DMS79 treated with DMSO at 0.1 percent for 48 hours (cell line): ENCODE results near the gene OBSCN.

Source experiments
- DNase-seq: peaks from one replicate; lab custom pipeline; 2025; lab: John Stamatoyannopoulos, UW

The OBSCN gene

DNA sequence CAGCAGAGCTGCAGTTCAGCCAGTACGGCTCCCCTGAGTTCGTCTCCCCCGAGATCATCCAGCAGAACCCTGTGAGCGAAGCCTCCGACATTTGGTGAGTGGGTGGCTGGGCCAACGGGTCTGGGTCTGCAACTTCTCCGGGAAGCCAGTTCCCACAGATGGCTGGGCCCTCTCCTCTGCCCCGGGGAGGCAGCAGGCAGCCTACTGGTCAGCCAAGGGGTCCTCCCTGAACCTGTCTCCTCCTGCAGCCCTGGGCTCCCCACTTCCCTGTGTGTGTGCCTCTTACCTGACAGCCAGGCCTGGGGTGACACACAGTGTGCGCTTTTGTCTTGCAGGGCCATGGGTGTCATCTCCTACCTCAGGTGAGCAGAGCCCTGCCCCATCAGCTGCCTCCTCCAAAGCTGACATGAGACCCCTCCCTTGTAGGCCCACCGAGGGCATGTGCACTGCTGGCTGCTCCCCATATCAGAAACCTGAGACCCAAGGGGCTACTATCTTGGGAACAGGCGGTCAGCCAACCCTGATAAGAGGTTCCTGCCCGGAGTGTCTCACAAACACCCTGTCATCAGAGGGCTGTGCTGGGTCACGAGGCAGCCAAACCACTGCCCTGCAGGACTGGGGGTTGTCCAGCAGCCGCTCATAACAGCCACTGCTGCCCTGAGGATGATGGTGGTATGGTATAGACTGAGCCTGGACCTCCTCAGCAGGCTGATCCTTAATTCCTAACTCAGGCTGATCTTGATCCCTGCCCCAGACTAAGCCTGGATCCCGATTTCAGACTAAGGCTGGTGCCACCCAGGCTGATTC lies 161.2 kb downstream of the OBSCN start:
- no peak for DNase-seq

DNA sequence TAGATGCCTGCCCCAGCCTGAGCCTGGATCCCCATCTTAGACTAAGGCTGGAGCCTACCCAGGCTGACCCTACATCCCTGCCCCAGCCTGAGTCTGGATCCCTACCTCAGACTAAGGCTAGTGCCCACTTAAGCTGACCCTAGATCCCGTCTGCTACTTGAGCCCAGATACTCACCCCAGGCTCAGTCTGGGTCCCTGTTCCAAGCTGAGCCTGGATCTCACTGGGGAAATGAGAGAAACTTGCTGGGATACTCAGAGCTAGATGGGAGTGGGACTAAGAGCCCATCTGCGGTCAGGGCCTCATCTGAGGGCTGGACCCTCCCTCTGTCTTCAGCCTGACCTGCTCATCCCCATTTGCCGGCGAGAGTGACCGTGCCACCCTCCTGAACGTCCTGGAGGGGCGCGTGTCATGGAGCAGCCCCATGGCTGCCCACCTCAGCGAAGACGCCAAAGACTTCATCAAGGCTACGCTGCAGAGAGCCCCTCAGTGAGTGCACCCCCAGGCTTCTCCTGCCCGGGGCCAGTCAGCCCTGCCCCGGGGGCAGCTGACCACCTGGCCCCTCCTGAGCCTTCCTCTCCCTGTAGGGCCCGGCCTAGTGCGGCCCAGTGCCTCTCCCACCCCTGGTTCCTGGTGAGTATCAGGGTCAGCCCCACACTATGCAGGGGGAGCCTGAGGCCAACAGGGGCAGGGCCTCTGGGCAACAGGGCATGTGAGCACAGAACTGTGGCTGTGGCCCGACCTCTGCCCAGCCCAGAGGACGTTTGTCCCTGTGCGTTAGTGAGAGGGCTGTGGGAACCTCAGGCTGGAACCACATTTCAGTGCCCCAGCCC lies 162.0 kb downstream of the OBSCN start:
- no peak for DNase-seq

- no peak for DNase-seq
Measured at GRCh38 chr1:228370439-228370940, 162.6 kb downstream of the OBSCN start.

DNA sequence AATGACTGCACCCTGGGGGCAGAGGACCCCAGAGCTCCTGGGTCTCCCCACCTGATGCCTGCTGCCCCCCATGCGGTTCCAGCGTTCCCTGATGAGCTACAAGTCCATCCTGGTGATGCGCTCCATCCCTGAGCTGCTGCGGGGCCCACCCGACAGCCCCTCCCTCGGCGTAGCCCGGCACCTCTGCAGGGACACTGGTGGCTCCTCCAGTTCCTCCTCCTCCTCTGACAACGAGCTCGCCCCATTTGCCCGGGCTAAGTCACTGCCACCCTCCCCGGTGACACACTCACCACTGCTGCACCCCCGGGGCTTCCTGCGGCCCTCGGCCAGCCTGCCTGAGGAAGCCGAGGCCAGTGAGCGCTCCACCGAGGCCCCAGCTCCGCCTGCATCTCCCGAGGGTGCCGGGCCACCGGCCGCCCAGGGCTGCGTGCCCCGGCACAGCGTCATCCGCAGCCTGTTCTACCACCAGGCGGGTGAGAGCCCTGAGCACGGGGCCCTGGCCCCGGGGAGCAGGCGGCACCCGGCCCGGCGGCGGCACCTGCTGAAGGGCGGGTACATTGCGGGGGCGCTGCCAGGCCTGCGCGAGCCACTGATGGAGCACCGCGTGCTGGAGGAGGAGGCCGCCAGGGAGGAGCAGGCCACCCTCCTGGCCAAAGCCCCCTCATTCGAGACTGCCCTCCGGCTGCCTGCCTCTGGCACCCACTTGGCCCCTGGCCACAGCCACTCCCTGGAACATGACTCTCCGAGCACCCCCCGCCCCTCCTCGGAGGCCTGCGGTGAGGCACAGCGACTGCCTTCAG lies 163.3 kb downstream of the OBSCN start:
- peak; percentile 19 for DNase-seq

DNA sequence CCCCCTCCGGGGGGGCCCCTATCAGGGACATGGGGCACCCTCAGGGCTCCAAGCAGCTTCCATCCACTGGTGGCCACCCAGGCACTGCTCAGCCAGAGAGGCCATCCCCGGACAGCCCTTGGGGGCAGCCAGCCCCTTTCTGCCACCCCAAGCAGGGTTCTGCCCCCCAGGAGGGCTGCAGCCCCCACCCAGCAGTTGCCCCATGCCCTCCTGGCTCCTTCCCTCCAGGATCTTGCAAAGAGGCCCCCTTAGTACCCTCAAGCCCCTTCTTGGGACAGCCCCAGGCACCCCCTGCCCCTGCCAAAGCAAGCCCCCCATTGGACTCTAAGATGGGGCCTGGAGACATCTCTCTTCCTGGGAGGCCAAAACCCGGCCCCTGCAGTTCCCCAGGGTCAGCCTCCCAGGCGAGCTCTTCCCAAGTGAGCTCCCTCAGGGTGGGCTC lies 163.9 kb downstream of the OBSCN start:
- no peak for DNase-seq

- DNase-seq = peak; percentile 65
Measured at GRCh38 chr1:228372183-228373003, 164.5 kb downstream of the OBSCN start.

DNA sequence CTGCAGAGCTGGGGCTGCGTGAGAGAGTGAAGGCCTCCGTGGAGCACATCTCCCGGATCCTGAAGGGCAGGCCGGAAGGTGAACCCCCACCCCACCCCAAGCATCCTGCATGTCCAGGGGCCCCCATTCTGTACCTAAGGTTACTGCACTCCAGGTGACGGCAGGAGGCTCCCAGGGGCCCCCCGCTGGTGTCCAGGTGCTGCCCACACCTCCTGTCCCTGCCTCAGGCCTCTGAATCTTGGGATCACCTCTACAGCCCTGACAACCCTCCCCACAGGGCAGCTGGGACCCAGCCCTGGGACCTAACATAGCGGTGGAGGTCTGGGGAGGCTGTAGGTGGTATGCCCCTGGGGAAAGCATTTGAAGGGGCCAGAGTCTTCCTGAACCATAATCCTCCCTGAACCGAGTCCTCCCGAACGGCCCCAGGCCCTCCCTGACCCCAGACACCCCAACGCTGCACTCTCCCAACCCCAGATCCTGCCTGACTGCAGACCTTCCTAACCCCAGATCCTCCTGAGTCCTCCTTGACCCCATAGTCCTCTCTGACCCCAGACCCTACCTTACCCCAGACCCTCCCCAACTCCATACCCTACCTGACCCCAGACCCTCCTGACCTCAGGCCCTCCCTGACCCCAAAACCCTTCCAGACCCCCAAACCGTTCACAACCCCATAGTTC lies 165.3 kb downstream of the OBSCN start:
- no peak for DNase-seq

DNA sequence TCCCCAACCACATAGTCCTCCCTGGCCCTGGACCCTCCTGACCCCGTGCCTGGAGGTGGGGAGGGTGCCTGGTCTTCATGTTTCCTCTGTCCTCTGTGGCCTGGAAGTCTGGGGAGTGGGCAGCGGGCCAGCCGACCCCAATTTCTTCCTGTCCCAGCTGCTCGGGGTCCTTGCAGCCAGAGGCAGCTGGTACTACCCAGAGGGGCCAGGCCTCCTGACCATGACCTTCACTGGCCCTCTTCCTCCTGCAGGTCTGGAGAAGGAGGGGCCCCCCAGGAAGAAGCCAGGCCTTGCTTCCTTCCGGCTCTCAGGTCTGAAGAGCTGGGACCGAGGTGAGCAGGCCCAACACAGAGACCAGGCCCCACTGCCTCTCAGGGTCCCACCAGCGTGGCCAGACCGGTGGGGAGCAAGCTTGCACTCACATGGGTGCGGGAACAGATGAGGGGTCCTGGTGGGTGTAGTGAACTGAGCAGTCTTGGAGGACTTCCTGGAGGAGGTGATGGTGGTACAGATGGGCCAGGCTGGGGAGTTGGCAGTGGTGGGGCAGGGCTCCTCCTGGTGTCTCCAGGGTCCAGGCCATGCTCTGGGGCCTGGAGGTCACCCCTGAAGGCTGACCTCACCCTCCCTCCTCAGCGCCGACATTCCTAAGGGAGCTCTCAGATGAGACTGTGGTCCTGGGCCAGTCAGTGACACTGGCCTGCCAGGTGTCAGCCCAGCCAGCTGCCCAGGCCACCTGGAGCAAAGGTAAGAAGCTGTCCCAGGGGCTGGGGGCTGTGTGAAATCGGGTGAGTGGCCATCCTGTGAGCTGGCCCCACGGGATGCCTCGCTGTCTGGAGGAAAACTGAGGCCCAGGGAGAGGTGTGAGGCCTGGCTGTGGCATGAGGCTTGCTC lies 166.1 kb downstream of the OBSCN start:
- DNase-seq = no peak

GRCh38 chr1:228374711-228375577 lies 167.1 kb downstream of the OBSCN start:
- no peak for DNase-seq

- no peak for DNase-seq
Measured at GRCh38 chr1:228375578-228376261, 167.9 kb downstream of the OBSCN start.

- no peak for DNase-seq
Measured at GRCh38 chr1:228376262-228376628, 168.4 kb downstream of the OBSCN start.

GRCh38 chr1:228376651-228377631 lies 169.1 kb downstream of the OBSCN start:
- DNase-seq = no peak

GRCh38 chr1:228377664-228378089 lies 169.8 kb downstream of the OBSCN start:
- DNase-seq = no peak

DNA sequence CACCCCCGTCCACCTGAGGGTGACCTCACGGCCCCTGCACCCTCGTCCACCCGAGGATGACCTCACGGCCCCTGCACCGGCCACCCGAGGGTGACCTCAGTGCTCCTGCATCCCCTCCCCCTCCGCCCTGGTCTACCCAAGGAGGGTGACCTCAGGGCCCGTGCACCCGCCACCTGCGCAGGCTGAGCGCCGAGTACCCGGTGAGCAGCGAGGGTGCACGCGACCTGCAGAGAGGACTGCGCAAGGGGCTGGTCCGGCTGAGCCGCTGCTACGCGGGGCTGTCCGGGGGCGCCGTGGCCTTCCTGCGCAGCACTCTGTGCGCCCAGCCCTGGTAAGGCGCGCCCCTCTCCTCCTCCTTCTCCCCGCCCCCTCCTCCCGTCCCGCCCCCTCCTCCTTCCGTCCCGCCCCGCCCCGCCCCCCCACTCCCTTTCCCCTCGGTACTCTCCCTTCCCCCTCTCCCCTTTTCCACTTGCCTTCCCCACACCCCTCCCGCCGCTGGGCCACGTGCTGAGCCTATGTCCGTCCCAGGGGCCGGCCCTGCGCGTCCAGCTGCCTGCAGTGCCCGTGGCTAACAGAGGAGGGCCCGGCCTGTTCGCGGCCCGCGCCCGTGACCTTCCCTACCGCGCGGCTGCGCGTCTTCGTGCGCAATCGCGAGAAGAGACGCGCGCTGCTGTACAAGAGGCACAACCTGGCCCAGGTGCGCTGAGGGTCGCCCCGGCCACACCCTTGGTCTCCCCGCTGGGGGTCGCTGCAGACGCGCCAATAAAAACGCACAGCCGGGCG lies 170.4 kb downstream of the OBSCN start:
- peak; percentile 87 for DNase-seq

- peak; percentile 50 for DNase-seq
Measured at GRCh38 chr1:228378873-228379460, 171.1 kb downstream of the OBSCN start.

DNA sequence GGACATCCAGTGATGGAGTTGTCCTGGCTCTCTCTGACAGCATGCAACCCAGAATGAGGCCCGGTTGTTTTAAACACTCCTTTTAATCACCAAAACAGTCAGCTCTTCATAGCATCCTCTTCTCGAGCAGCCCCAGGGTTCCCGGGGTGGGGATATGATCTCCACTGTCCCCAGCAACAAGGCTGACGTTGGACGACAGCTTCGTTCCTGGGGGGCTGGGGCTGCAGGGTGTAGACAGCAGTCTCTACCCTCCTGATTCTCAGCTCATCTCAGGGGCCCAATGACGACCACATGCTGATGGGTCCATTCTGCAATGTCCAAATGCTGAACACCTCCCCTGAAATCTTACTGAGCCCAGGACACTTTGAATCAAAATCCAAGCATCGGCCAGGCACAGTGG lies 171.8 kb downstream of the OBSCN start:
- DNase-seq = no peak
